Activated naive CD8-positive, alpha-beta T cell treated with anti-CD3 and anti-CD28 coated beads, Interleukin-2, amount 50 U/mL, for 16 hours (primary cell): ENCODE data around the gene LIN28A.

ENCODE experiments used
- DNase-seq: peaks from one replicate; pipeline ENCODE4 v3.0.0-alpha.2; 2020; ENCODE audit warnings: low read depth, low spot score

The LIN28A gene

DNA sequence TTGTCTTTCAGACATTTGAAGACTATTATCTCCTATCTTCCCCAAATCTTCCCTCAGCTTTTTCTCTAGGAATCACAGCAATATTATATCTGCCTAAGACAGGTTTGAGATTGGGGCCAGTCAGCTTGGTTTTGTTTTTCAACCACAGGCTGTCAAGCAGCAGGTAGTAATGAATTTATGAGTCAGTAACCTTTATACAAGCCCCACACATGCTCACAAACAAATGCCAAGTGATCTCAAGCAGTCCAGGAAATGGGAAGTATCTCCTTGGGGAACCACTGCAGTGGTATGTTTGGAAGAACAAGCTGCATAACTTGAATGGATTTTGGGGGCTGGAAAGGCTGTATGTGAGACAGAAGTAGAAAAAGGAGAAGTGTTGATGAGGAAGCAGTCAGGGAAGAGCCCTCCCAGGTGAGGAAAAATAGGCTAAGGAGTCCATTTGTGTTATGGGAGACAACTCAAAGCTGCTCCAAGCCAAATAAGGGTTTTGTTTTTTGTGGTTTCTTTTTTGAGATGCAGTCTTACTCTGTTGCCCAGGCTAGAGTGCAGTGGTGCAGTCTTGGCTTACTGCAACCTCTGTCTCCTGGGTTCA lies 23.6 kb downstream of the LIN28A start:
- DNase-seq: no peak

GRCh38 chr1:26438041-26438440 lies 27.4 kb downstream of the LIN28A start:
- DNase-seq: no peak

GRCh38 chr1:26440259-26440658 lies 29.6 kb downstream of the LIN28A start:
- no peak for DNase-seq

GRCh38 chr1:26449868-26450267 lies 39.3 kb downstream of the LIN28A start:
- no peak for DNase-seq

DNA sequence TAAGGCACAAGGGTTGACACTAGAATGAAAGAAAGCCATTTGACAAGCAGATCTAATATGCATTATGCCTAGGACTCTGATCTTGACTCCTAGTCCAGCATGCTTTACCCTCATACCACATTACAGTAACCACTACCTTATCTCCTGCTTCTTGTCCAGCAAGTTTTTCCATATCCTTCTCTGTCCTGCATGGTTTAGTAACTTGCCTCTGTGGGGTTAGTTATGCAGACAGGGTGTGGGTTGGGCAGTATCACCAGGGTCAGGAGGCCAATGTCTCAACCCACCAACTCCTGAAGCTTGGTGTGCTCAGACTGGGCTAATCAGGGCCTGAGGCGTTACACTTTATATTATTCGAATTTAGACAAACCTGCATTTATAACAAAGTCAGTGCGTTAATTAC lies 40.3 kb downstream of the LIN28A start:
- DNase-seq: no peak

DNA sequence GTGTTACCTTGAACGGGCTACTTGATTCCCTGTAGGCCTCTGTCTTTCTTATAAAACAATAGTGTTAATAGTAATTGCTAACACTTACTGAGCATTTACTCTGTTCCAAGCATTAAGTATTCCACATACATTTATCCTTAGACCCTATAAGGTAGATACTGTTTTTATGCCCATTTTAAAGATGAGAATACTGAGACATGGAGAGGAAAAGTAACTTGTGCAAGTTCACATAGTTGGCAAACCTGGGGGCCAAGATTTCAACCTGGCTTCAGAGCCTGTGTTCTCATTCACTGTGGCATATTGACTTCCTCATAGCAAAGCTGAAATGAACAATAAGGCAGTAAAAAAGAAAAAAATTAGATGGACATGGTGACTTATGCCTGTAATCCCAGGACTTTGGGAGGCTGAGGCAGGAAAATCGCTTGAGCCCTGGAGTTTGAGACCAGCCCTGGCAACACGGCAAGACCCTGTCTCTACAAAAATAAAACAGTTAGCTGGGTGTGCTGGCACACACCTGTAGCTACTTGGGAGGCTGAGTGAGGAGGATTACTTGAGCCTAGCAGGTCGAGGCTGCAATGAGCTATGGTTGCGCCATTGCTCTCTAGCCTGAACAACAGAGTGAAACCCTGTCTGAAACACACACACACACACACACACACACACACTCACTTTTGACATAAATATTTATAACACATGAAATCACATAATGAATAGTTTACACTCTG lies 42.0 kb downstream of the LIN28A start:
- no peak for DNase-seq

- DNase-seq: no peak
These were observed 48.5 kb downstream of the LIN28A start for GRCh38 chr1:26459148-26459547.

DNA sequence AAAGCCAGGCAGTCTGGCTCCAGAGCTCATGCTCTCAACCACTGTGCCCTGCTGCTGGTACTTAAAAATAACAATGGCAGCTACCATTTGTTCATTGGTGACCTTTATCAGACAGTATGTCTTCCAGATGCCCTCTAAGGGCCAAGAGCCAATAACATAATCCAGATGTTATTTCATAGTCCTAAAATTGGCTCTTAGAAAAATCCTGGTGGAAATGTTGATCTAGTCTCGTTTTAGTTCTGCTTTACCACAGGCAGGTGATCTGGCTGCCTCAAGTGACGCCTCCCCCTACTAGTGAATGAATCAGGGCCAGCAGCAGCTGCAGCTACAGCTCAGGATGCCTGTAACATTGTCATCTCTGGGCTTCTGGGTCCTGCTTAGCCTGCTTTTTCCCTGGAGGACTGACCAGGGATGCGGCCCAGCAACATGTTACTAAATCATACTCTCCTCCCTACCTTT lies 49.0 kb downstream of the LIN28A start:
- no peak for DNase-seq

- no peak for DNase-seq
These were observed 58.3 kb downstream of the LIN28A start for GRCh38 chr1:26468911-26469310.

DNA sequence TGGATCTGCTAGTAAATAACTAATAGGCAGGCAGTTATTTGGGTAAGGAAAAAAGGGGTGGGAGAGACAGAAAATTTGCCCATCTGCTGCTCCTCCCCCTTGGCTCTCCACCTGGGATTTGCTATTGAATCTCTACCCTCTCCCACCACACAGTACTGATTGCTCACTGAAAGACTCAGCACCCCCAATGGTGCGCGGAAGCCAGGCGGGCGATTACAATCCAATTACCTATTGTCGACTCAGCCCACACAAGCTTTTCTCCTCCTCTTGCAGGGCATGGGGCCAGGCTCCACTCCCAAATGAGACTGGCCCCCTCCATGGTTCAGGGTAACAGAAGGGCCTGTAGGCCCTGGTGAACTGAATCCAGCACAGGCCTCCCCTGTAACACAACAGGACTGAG lies 58.9 kb downstream of the LIN28A start:
- DNase-seq: no peak

DNA sequence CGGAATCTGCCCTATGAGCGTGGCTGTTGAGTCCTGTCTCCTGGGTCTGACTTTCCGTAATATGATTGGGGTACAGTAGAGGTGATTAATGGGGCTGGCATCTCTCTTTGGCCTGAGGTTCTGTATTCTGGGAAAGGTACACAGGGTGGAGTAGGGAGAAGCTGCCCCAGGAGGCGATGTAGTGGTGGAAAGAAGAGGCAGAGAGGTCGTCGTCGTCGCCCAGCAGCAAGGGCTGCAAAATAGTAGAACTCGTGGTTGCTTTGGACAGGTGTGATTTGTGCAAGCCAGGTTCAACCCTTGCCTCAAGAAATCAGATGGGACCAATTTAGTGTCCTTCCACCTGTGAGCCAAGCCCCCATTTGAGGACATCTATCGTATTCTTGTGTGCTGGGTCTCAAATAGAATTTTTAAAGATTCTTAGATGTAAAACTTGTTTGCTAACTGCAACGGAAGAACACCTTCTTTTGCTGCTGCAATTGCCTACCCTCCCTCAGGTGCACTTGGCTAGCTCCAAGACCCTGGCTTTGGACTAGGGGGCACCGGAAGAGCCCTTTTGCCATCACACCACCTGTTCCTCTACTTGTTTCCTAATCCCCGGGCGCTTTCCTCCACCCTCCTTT lies 60.4 kb downstream of the LIN28A start:
- DNase-seq: no peak

DNA sequence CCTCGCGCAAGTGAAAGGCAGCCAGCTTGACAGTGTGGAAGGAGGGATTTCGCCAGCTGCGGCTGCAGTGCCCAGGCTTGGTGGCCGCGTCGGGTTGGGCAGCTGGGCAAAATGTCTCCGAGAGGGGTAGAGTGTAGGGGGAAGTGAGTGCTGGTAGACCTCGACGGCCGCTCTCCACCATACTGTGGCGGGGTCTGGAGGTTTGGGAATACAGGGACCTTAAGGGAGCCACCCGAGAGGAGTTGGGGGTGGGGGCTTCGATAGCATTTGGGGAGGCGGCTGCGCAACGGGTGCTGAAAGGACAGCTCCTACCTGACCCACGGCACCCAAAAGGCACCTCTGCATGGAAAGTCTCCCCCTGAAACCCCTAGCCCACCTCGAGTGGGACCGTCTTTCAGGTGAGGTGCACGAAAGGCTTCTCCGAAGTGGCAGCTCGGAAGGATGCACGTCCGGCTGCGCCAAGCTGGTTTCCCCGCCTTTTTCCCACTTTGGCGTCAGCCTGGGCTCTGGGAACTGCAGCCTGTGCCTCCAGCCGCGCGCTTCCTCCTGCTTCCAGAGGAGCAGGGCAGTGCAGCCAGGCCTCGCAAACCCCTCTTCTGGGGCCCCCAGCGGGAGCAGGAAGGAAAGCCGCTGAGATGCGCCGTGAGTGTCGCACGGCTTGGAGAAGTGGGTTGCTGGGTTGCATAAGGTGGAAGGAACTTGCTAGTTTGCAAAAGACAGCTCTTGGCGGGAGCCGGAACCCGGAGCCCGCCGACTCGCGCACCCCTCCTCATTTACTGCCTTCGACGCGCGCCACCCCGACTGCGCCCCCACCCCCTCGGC lies 61.1 kb downstream of the LIN28A start:
- DNase-seq: no peak

GRCh38 chr1:26472320-26472900 lies 61.8 kb downstream of the LIN28A start, which contains the start of gene HMGN2:
Gene HMGN2, plus strand, starts transcription at chr1:26472440. Its CDS starts 173 bp downstream, at chr1:26472613.
- DNase-seq: peak; percentile 73

DNA sequence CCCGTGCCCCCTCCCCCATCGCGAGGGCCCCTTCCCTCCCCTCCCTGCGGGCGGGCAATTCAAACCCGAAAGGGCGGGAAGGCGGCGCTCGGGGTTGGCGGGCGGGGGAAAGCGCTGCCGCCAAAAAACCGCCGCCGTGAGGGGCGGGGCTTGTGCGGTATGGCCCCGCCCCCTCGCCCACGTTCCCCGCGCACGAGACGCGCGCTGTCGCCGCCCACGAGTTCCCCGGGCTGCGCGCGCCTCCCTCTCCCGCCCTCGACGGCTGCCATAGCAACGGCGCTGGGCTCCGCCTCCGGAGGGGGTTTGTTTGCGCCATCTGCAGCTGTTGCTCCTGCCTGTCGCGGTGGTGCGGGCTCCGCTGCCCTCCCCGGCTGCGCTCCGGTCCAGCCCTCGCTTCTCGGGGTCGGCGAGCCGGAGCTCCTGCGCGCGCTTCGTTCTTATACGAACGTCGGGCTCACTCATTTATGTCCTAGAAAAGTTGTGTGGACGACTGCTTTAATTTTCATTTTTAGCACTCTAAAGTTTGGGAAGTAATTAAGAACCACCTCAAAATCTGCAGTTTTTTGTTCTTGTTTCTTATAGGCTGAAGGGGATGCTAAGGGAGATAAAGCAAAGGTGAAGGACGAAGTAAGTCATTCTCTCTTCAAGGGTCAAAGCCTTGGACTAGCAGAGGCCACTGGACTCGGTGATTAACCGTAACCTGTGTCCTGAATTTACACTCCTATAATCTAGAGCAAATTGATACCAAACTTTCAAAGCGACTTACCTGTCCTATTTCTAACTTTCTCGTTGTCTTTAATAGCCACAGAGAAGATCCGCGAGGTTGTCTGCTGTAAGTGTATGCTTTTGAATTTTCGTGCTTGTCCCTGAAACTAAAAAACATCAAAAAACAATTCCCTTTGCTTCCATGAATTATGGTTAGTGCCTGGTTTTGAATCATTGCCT lies 62.6 kb downstream of the LIN28A start:
- DNase-seq: peak; percentile 86

DNA sequence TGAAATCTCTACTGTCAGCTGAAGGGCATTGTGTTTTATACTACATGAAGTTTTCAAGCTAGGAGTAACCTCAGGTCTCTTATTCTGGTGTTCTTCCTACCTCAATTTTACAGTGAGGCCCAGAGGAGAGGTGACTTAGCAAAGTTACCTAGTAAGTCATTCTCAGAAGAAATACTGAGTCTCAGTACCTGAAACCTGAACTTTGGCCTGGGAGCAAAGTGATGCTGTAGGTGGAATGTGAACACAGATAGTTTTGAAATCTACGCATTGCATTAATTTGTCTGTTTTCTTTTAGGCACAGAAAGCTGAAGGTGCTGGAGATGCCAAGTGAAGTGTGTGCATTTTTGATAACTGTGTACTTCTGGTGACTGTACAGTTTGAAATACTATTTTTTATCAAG lies 64.2 kb downstream of the LIN28A start:
- DNase-seq: no peak

DNA sequence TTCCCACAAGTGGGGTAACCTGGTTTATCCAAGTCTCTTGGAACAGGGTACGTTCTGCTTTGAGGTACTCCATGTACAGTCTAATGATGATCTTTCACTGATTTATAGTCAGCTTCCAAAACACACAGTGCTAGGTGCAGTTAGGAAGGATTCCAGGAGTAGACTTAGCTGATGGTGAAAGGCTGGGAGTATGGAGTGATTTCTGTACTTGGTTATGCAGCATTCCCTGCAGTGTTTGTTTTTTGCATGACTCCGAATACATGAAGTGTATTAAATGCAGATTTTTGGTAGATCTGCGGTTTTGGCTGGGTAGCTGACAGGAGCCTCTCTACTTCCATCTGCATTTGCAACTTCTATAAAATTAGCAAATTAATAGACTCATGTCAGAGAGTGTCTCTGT lies 65.4 kb downstream of the LIN28A start:
- DNase-seq: no peak

GRCh38 chr1:26476958-26477357 lies 66.3 kb downstream of the LIN28A start:
- no peak for DNase-seq

GRCh38 chr1:26477446-26478152 lies 67.0 kb downstream of the LIN28A start:
- DNase-seq: no peak

- no peak for DNase-seq
These were observed 67.5 kb downstream of the LIN28A start for GRCh38 chr1:26478159-26478558.

DNA sequence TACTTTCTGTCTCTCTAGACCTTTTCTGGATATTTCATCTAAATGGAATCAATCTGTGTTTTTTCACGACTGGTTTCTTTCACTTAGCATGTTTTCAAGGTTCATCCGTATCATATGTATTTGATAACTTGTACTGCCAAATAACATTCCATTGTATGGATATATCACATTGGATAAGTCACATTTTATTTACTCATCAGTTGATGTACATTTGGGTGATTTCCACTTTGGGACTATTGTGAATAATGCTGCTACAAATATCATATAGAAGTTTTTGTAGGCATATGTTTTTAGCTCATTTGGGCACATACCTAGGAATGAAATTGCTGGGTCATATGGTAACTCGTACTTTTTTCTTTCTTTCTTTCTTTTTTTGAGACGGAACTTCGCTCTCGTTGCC lies 68.4 kb downstream of the LIN28A start:
- DNase-seq: no peak
